Sigmoid colon (tissue), 4 donors: ENCODE data around the gene STON2.

Experiments
- EP300 ChIP-seq, 4 donors: sonication (generic); formaldehyde crosslinking; IDR thresholded peaks; one replicate each; pipeline ENCODE4 v1.6.1; 2017; ENCODE audit warnings: antibody characterized with exemption in 4 of 4
- POLR2A ChIP-seq, 2 donors: fragments of 450-650 bp; IDR thresholded peaks; one replicate each; pipeline ENCODE4 v1.6.1; 2016; ENCODE audit warnings: antibody characterized with exemption in 2 of 2, mild to moderate bottlenecking in 2 of 2, moderate library complexity in 2 of 2
- TF ChIP-seq, protein P1 (sequence below), 4 experiments: fragments of 450-650 bp in 3 of 4; fragments of 200-600 bp in 1 of 4; IDR thresholded peaks; one replicate each; pipeline ENCODE4 v1.5.1; 2016 to 2019; ENCODE audit warnings: antibody characterized with exemption in 4 of 4, mild to moderate bottlenecking in 3 of 4, moderate library complexity in 2 of 4

DNA sequence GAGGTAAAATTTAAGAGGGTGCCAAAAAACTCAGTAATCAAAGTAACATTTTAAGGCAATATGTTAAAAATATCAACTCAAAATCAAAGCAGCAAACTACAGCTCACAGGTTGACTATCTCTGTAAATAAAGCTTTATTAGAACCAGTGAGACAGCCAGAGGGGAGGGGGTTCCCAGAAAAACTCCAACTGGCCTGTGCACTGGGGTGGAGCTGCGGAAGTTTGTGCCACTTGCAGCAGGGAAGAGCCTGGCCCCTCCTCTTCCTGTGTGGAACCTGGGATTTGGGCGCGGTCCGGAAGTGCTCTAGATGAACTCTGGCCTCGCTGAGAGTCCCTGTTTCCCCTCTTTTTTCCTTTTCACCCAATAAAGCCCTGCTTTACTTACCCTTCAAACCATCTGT, 8.1 kb downstream of the STON2 start:
- TF ChIP-seq EP300 (IDR thresholded peaks at IDR 0.05) (no peak), POLR2A (IDR thresholded peaks at IDR 0.05) (no peak)
- TF ChIP-seq, protein P1, sequence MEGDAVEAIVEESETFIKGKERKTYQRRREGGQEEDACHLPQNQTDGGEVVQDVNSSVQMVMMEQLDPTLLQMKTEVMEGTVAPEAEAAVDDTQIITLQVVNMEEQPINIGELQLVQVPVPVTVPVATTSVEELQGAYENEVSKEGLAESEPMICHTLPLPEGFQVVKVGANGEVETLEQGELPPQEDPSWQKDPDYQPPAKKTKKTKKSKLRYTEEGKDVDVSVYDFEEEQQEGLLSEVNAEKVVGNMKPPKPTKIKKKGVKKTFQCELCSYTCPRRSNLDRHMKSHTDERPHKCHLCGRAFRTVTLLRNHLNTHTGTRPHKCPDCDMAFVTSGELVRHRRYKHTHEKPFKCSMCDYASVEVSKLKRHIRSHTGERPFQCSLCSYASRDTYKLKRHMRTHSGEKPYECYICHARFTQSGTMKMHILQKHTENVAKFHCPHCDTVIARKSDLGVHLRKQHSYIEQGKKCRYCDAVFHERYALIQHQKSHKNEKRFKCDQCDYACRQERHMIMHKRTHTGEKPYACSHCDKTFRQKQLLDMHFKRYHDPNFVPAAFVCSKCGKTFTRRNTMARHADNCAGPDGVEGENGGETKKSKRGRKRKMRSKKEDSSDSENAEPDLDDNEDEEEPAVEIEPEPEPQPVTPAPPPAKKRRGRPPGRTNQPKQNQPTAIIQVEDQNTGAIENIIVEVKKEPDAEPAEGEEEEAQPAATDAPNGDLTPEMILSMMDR (IDR thresholded peaks at IDR 0.05), result no peak
